Ishikawa (cell line): ENCODE results near the gene SERP2.

Source experiments
- CEBPB ChIP-seq: IDR thresholded peaks from 2 replicates; pipeline ENCODE4 v1.6.1; 2012
- CREB1 ChIP-seq: IDR thresholded peaks from 2 replicates; pipeline ENCODE4 v1.6.1; 2012; ENCODE audit warnings: low read depth
- EGR1 ChIP-seq: IDR thresholded peaks from 2 replicates; pipeline ENCODE4 v1.6.1; 2012
- EP300 ChIP-seq: IDR thresholded peaks from 2 replicates; pipeline ENCODE4 v1.6.1; 2012; ENCODE audit warnings: borderline replicate concordance
- FOXM1 ChIP-seq: IDR thresholded peaks from 2 replicates; pipeline ENCODE4 v1.6.1; 2012; ENCODE audit warnings: low read depth, borderline replicate concordance
- NFIC ChIP-seq: IDR thresholded peaks from 2 replicates; pipeline ENCODE4 v1.6.1; 2012
- RAD21 ChIP-seq: IDR thresholded peaks from 2 replicates; pipeline ENCODE4 v1.6.1; 2012; ENCODE audit warnings: low read depth
- REST ChIP-seq: IDR thresholded peaks from 2 replicates; pipeline ENCODE4 v1.6.1; 2012; ENCODE audit warnings: low read depth, mild to moderate bottlenecking
- TAF1 ChIP-seq: IDR thresholded peaks from 2 replicates; pipeline ENCODE4 v1.6.1; 2012; ENCODE audit warnings: low read depth, mild to moderate bottlenecking
- TCF12 ChIP-seq: IDR thresholded peaks from 2 replicates; pipeline ENCODE4 v1.6.1; 2012; ENCODE audit warnings: low read depth
- TEAD4 ChIP-seq: IDR thresholded peaks from 2 replicates; pipeline ENCODE4 v1.6.1; 2012
- USF1 ChIP-seq: IDR thresholded peaks from 2 replicates; pipeline ENCODE4 v1.6.1; 2012
- YY1 ChIP-seq: IDR thresholded peaks from 2 replicates; pipeline ENCODE4 v1.6.1; 2012; ENCODE audit warnings: low read depth
- ZBTB7A ChIP-seq: IDR thresholded peaks from 2 replicates; pipeline ENCODE4 v1.6.1; 2012; ENCODE audit warnings: low read depth
- TF ChIP-seq, protein P1 (sequence below): IDR thresholded peaks from 2 replicates; pipeline ENCODE4 v1.6.1; 2012

The SERP2 gene

GRCh38 chr13:44373247-44373600 lies 400 bp upstream of the SERP2 start:
- TF ChIP-seq NFIC = no peak
- no peak for TF ChIP-seq YY1
- TF ChIP-seq FOXM1 = no peak
- TF ChIP-seq REST = no peak
- TF ChIP-seq EGR1 = no peak
- no peak for TF ChIP-seq TEAD4
- no peak for TF ChIP-seq EP300
- TF ChIP-seq, protein P1, sequence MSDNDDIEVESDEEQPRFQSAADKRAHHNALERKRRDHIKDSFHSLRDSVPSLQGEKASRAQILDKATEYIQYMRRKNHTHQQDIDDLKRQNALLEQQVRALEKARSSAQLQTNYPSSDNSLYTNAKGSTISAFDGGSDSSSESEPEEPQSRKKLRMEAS = no peak
- TF ChIP-seq USF1 = no peak
- TF ChIP-seq RAD21 = no peak
- no peak for TF ChIP-seq CREB1
- TF ChIP-seq TAF1 = no peak
- TF ChIP-seq TCF12 = no peak
- TF ChIP-seq ZBTB7A = no peak
- TF ChIP-seq CEBPB = no peak

DNA sequence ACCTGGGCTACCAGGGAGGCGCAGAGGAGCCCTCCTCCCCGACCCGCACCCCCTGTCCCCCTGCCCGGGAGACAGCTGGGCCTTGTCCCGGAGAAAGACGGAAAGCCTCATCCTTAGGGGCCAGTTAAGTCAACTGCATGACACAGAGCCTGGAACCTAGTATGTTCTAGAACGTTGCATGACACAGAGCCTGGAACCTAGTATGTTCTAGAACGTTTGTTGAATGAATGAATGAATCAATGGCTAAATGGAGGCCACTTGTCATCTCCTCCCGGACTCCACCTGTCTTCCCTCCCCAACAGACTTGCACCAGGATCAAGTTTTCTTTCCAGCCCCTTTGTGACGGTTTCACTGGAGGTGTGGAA lies 706 bp downstream of the SERP2 start:
- no peak for TF ChIP-seq ZBTB7A
- TF ChIP-seq EGR1 = no peak

- no peak for TF ChIP-seq ZBTB7A
- TF ChIP-seq, protein P1 = no peak
- no peak for TF ChIP-seq RAD21
- no peak for TF ChIP-seq NFIC
- no peak for TF ChIP-seq USF1
- no peak for TF ChIP-seq EGR1
- no peak for TF ChIP-seq TEAD4
- no peak for TF ChIP-seq CREB1
- TF ChIP-seq CEBPB = no peak
- TF ChIP-seq REST = no peak
- no peak for TF ChIP-seq EP300
- TF ChIP-seq FOXM1 = no peak
- TF ChIP-seq TAF1 = no peak
- no peak for TF ChIP-seq YY1
- TF ChIP-seq TCF12 = no peak
These were observed 4.7 kb downstream of the SERP2 start for GRCh38 chr13:44378277-44378676.

DNA sequence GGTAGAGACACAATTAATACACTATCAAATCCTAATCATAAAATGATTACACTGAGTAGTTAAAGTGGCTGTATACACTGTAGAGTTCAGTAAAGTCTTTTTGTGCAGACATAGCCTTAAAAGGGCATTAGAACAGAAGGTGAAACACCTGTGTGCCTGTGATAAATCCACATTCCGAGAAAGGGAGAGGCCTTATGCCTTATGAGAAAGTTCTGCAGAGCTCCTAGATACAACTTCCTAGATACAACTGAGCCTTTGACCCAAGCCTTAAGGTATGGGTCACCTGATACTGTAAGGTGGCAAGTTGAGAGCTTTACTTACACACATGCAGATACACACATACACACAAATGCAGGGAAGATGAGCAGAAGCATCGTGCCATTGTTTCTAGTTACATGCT lies 6.3 kb downstream of the SERP2 start:
- TF ChIP-seq TCF12 (no peak), ZBTB7A (no peak), TAF1 (no peak), RAD21 (no peak), EGR1 (no peak), FOXM1 (no peak), CEBPB (no peak), YY1 (no peak), REST (no peak), USF1 (no peak)
